H9 (cell line): ENCODE results near the gene LRRC3. TPM values are rescaled to one million over a fixed set of nuclear protein-coding genes. Genes with fewer than 3 reads are reported as not detected.
A peak's percentile ranks its signal among the peaks of the same experiment; 100 is the strongest.

Source experiments
- DNase-seq: peaks from one replicate; pipeline ENCODE4 v3.0.0-alpha.2; 2017
- H2AFZ ChIP-seq: one replicate; pipeline ENCODE4 v1.6.1; 2013; ENCODE audit warnings: mild to moderate bottlenecking, low read length, control low read depth, moderate library complexity
- H2AK5ac ChIP-seq: 2 replicates; pipeline ENCODE4 v1.6.1; 2013; ENCODE audit warnings: low read length, control low read depth, mixed read lengths; ENCODE audit not compliant: insufficient read length
- H2BK120ac ChIP-seq: one replicate; pipeline ENCODE4 v1.6.1; 2013; ENCODE audit warnings: low read depth, mild to moderate bottlenecking, low read length, control low read depth, inconsistent platforms; ENCODE audit not compliant: poor library complexity, severe bottlenecking
- H2BK12ac ChIP-seq: 2 replicates; pipeline ENCODE4 v1.6.1; 2013; ENCODE audit warnings: low read length, control low read depth, mixed read lengths, low read depth; ENCODE audit not compliant: insufficient read length
- H2BK15ac ChIP-seq: 2 replicates; pipeline ENCODE4 v1.6.1; 2013; ENCODE audit warnings: low read depth, low read length, control low read depth
- H2BK20ac ChIP-seq: one replicate; pipeline ENCODE4 v1.6.1; 2013; ENCODE audit warnings: low read depth, mild to moderate bottlenecking, low read length, control low read depth, inconsistent platforms; ENCODE audit not compliant: poor library complexity, severe bottlenecking
- H2BK5ac ChIP-seq: 2 replicates; pipeline ENCODE4 v1.6.1; 2013; ENCODE audit warnings: low read length, control low read depth, mixed read lengths; ENCODE audit not compliant: insufficient read length
- H3K14ac ChIP-seq: 2 replicates; pipeline ENCODE4 v1.6.1; 2013; ENCODE audit warnings: low read length, control low read depth; ENCODE audit not compliant: insufficient read depth
- H3K18ac ChIP-seq: 2 replicates; pipeline ENCODE4 v1.6.1; 2013; ENCODE audit warnings: low read depth, mild to moderate bottlenecking, mixed read lengths, low read length, control low read depth; ENCODE audit not compliant: insufficient read length
- H3K23ac ChIP-seq: 2 replicates; pipeline ENCODE4 v1.6.1; 2013; ENCODE audit warnings: low read length, control low read depth, mixed read lengths, low read depth; ENCODE audit not compliant: insufficient read length
- H3K23me2 ChIP-seq: 2 replicates; pipeline ENCODE4 v1.6.1; 2013; ENCODE audit warnings: low read depth, mild to moderate bottlenecking, mixed read lengths, low read length, control low read depth; ENCODE audit not compliant: insufficient read length, poor library complexity, severe bottlenecking
- H3K27ac ChIP-seq: 2 replicates; pipeline ENCODE4 v1.5.1; 2013; ENCODE audit warnings: low read length, control low read depth, mixed read lengths, low read depth; ENCODE audit not compliant: insufficient read length
- H3K27me3 ChIP-seq: 2 replicates; pipeline ENCODE4 v1.6.1; 2013; ENCODE audit warnings: low read length, control low read depth, inconsistent platforms; ENCODE audit not compliant: insufficient read depth
- H3K4ac ChIP-seq: 2 replicates; pipeline ENCODE4 v1.6.1; 2013; ENCODE audit warnings: low read depth, mild to moderate bottlenecking, control low read depth, inconsistent platforms, low read length, moderate library complexity
- H3K4me1 ChIP-seq: 2 replicates; pipeline ENCODE4 v1.6.1; 2013; ENCODE audit warnings: low read length, control low read depth, inconsistent platforms; ENCODE audit not compliant: insufficient read depth
- H3K4me2 ChIP-seq: 2 replicates; pipeline ENCODE4 v1.6.1; 2013; ENCODE audit warnings: low read length, control low read depth, mixed read lengths; ENCODE audit not compliant: insufficient read length, insufficient read depth
- H3K56ac ChIP-seq: 2 replicates; pipeline ENCODE4 v1.6.1; 2013; ENCODE audit warnings: low read depth, mild to moderate bottlenecking, mixed read lengths, low read length, control low read depth; ENCODE audit not compliant: insufficient read length
- H3K79me1 ChIP-seq: 2 replicates; pipeline ENCODE4 v1.6.1; 2013; ENCODE audit warnings: low read depth, mild to moderate bottlenecking, moderate library complexity, low read length, control low read depth, inconsistent platforms; ENCODE audit not compliant: insufficient read depth, poor library complexity, severe bottlenecking
- H3K79me2 ChIP-seq: 2 replicates; pipeline ENCODE4 v1.6.1; 2013; ENCODE audit warnings: low read length, control low read depth, inconsistent platforms; ENCODE audit not compliant: insufficient read depth
- H3K9ac ChIP-seq: 2 replicates; pipeline ENCODE4 v1.6.1; 2013; ENCODE audit warnings: low read length, control low read depth, mixed read lengths; ENCODE audit not compliant: insufficient read length; ENCODE audit errors: extremely low read depth
- H3K9me3 ChIP-seq: one replicate; pipeline ENCODE4 v1.6.1; 2013; ENCODE audit warnings: low read depth, low read length, inconsistent platforms; ENCODE audit not compliant: control insufficient read depth
- H3T11ph ChIP-seq: one replicate; pipeline ENCODE4 v1.6.1; 2013; ENCODE audit warnings: mild to moderate bottlenecking, low read length, control low read depth, inconsistent platforms
- H4K20me1 ChIP-seq: one replicate; pipeline ENCODE4 v1.6.1; 2013; ENCODE audit not compliant: control insufficient read depth, insufficient read length, insufficient read depth
- H4K5ac ChIP-seq: 2 replicates; pipeline ENCODE4 v1.6.1; 2013; ENCODE audit warnings: low read depth, mild to moderate bottlenecking, mixed read lengths, low read length, control low read depth; ENCODE audit not compliant: insufficient read length
- H4K8ac ChIP-seq: replicated peaks from 2 replicates; pipeline ENCODE4 v1.6.1; 2013; ENCODE audit warnings: low read length, control low read depth, mixed read lengths, low read depth; ENCODE audit not compliant: insufficient read length
- H4K91ac ChIP-seq: 2 replicates; pipeline ENCODE4 v1.6.1; 2013; ENCODE audit warnings: low read depth, mild to moderate bottlenecking, moderate library complexity, mixed read lengths, low read length, control low read depth; ENCODE audit not compliant: insufficient read length
- H3K27ac Mint-ChIP-seq, 3 experiments: 2 replicates in 2 of 3; 3 replicates in 1 of 3; pipeline ENCODE4 v1.8.0; 2020 to 2021; ENCODE audit warnings: mixed read lengths in 3 of 3, mild to moderate bottlenecking in 1 of 3, moderate library complexity in 1 of 3
- H3K27me3 Mint-ChIP-seq: 2 replicates; pipeline ENCODE4 v1.8.0; 2021; ENCODE audit warnings: low read depth, mild to moderate bottlenecking, moderate library complexity, mixed read lengths
- H3K36me3 Mint-ChIP-seq, 3 experiments: 2 replicates in 2 of 3; 3 replicates in 1 of 3; pipeline ENCODE4 v1.8.0; 2020 to 2021; ENCODE audit warnings: low read depth in 3 of 3, mixed read lengths in 3 of 3; ENCODE audit not compliant: insufficient read depth in 1 of 3
- H3K4me1 Mint-ChIP-seq, 2 experiments: 2 replicates each; pipeline ENCODE4 v1.8.0; 2020; ENCODE audit warnings: mixed read lengths in 2 of 2
- H3K4me3 Mint-ChIP-seq, 2 experiments: 2 replicates in 1 of 2; 3 replicates in 1 of 2; pipeline ENCODE4 v1.8.0; 2020 to 2021; ENCODE audit warnings: mild to moderate bottlenecking in 2 of 2, mixed read lengths in 2 of 2, moderate library complexity in 1 of 2
- H3K9me3 Mint-ChIP-seq, 2 experiments: 2 replicates in 1 of 2; 3 replicates in 1 of 2; pipeline ENCODE4 v1.8.0; 2020; ENCODE audit warnings: mild to moderate bottlenecking in 2 of 2, mixed read lengths in 2 of 2, moderate library complexity in 1 of 2
- CTCF ChIP-seq: fragments of 200-600 bp; sonication (generic); conservative IDR thresholded peaks from 3 replicates; pipeline ENCODE4 v1.8.0; 2021; ENCODE audit warnings: antibody characterized with exemption, mild to moderate bottlenecking
- WGBS: extraction: QIAGEN DNeasy Blood & Tissue Kit; methylation state at CpG from one replicate; pipeline ENCODE4 v1.1.7; 2013; ENCODE audit warnings: missing lambda C conversion rate, low lambda C conversion rate, mixed read lengths; ENCODE audit not compliant: insufficient read length; ENCODE audit errors: extremely low coverage; 5-methylcytosine and 5-hydroxymethylcytosine counted together
- total RNA-seq: library from RNA; stranded (reverse); gene quantifications from 2 replicates; pipeline ENCODE4 v1.2.1, GENCODE V29; 2021

Gene LRRC3
- total RNA-seq, 1 experiment from 2014 or later: 3.1 TPM

- Mint-ChIP-seq H3K4me3 (no peak overlapping the region), H3K36me3 (peaks cover 0 to 5% (median 4%) of the 10 kb centered on the region in 3 experiments; a peak in 4 of 7 replicates), H3K4me1 (peaks cover 0 to 3% of the 10 kb centered on the region in 2 experiments; a peak in 1 of 4 replicates), H3K9me3 (peaks cover 10% of the 10 kb centered on the region in 2 experiments), H3K27ac (no peak overlapping the region; a peak in 1 of 7 replicates), H3K27me3 (no peaks in the 10 kb centered on the region; the same call in 1 of the 2 replicates)
- Histone ChIP-seq H3K79me2 (no peaks in the 10 kb centered on the region), H3K14ac (no peak overlapping the region), H2AFZ (no peak overlapping the region), H2BK12ac (no peak overlapping the region), H3K4ac (no peak overlapping the region), H3K18ac (no peak overlapping the region), H4K5ac (no peak overlapping the region), H3K4me1 (no peaks in the 10 kb centered on the region), H2BK5ac (no peak overlapping the region), H3K23me2 (no peaks in the 10 kb centered on the region), H4K8ac (no peak overlapping the region), H3K79me1 (no peaks in the 10 kb centered on the region), H3K4me2 (no peak overlapping the region), H2BK15ac (no peak overlapping the region), H3T11ph (no peak overlapping the region), H4K91ac (no peak overlapping the region), H4K20me1 (no peaks in the 10 kb centered on the region), H3K27me3 (no peaks in the 10 kb centered on the region), H3K9me3 (no peaks in the 10 kb centered on the region), H2AK5ac (no peak overlapping the region), H3K9ac (no peak overlapping the region), H2BK20ac (no peak overlapping the region), H2BK120ac (no peak overlapping the region), H3K27ac (no peak overlapping the region), H3K56ac (no peak overlapping the region), H3K23ac (no peak overlapping the region)
- peak; percentile 25 for DNase-seq
- TF ChIP-seq CTCF: no peak
- WGBS: no CpG with 5 or more reads among the region's 12 CpGs
Observed at GRCh38 chr21:44423312-44423821, 31.9 kb upstream of the LRRC3 start.
